Measurements from ENCODE around the gene LIPT2. TPM values are rescaled to one million over a fixed set of nuclear protein-coding genes. Genes with fewer than 3 reads are reported as not detected.
"Not testable (repeated sequence)": the region's sequence is repeated elsewhere in the genome, so short reads cannot be mapped to it uniquely, and the experiment has no call there.

The LIPT2 gene
- total RNA-seq: 5.3 and 5.7 TPM in 2 replicates

DNA sequence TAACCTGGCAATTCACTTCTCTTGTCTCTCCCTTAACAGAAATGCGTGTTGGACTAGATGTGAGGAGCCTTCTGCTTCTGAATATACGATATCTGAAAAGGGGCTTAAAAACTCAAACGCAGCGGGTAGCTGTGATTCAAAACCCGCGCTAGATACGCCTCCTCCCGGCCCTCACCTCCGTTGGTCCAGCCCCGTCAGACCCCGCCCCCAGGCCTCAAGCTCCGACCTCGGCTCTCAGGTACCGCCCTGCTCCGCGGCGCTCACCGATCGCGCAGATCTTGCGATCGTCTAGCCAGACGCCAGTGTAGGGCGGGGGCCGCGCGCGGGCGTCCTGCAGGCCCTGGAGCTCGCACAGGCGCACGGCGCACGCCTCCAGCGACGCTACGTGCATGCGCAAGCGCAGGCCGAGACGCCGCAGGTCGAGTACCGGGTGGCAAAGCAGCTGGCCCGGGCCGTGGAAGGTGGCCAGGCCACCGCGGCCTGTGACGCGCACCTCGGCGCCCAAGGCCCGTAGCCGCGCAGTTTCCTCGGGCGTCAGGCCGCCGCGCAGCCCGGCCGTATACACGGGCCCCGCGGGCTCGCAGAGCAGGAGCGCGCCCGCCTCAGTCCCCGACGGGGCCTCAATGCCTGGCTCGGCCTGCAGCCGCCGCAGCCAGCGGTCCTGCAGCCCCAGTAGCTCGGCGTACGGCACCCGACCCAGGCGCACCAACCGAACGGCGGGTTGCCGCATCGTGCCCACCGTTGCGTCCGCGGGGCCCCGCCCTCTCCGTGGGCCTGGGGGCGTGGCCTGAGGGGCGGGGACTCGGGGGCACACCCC is at the start of gene LIPT2:
TSS of gene LIPT2 (minus strand) at position 751 of the 817 bp plus-strand sequence. CDS start at position 730, 21 bp downstream.
- Mint-ChIP-seq H3K4me3 (ENCODE audit: low read depth) (peak within 1 kb of the TSS; percentile 85), H3K36me3 (ENCODE audit: low read depth) (no peaks in the 10 kb centered on the region), H3K27me3 (ENCODE audit: low read depth) (peaks cover 14% of the 10 kb centered on the region), H3K27ac (peak within 1 kb of the TSS; percentile 78), H3K4me1 (ENCODE audit: low read depth) (peaks cover 16% of the 10 kb centered on the region), H3K9me3 (no peaks in the 10 kb centered on the region)
- intact Hi-C loops (cut with micrococcal nuclease): loop anchor here (1.0 to 5.0 kb wide), 4 partner anchors 95 to 321 kb away; partner anchors contain the start of genes C2CD3, PGM2L1, POLD3 and PPME1
- peak; percentile 95 for DNase-seq (ENCODE audit: low spot score)

DNA sequence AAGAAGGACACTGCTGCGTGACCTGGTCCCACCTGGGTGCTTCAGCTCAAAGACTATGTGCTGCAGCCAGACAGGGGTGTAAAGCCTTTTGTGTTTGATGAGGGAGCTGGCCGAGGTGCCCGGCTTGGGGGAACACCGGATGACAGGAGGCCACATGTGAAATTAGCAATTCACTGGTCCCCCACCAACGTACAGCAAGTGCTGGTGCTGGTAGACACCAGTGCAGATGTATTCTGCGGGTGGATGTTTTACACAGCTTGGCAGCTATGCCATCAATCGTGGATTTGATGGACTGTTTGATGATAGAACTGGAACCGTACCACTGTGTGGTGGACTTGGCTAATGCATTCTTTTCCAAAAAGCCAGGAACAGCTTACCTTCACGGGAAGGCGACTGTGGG is 47.9 kb upstream of the LIPT2 start:
- intact Hi-C loops (cut with micrococcal nuclease): no loop called here
- Mint-ChIP-seq H3K36me3 (ENCODE audit: low read depth) (no peaks in the 10 kb centered on the region), H3K27ac (no peak overlapping the region), H3K27me3 (ENCODE audit: low read depth) (peaks cover 5% of the 10 kb centered on the region), H3K9me3 (peaks cover 36% of the 10 kb centered on the region), H3K4me3 (ENCODE audit: low read depth) (no peak overlapping the region), H3K4me1 (ENCODE audit: low read depth) (no peaks in the 10 kb centered on the region)
- no peak for DNase-seq (ENCODE audit: low spot score)

DNA sequence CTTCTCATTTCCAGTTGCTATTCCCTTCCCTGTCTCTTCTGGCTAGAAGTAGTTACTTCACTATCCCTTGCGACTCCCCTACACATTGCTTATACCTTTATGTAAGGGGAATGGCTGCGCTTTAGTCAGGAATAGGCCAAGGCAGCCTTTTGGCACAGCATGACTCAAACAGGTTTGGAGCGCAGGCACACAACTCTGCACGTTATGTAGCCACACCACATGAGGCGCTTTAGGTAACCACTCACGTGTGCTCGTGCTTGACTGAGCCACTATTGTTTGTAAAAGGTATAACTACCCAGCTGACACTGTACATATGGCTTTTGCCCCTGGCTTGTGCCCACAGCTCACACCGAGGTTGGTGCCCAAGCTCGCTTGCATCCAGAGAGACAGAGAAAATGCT is 46.7 kb upstream of the LIPT2 start:
- no peaks in the 10 kb centered on the region for H3K36me3 Mint-ChIP-seq (ENCODE audit: low read depth)
- DNase-seq (ENCODE audit: low spot score): no peak
- intact Hi-C loops (cut with micrococcal nuclease): no loop called here
- H3K4me1 Mint-ChIP-seq (ENCODE audit: low read depth): no peaks in the 10 kb centered on the region
- peaks cover 36% of the 10 kb centered on the region for H3K9me3 Mint-ChIP-seq
- no peak overlapping the region for H3K27ac Mint-ChIP-seq
- peaks cover 5% of the 10 kb centered on the region for H3K27me3 Mint-ChIP-seq (ENCODE audit: low read depth)
- H3K4me3 Mint-ChIP-seq (ENCODE audit: low read depth): no peak overlapping the region

DNA sequence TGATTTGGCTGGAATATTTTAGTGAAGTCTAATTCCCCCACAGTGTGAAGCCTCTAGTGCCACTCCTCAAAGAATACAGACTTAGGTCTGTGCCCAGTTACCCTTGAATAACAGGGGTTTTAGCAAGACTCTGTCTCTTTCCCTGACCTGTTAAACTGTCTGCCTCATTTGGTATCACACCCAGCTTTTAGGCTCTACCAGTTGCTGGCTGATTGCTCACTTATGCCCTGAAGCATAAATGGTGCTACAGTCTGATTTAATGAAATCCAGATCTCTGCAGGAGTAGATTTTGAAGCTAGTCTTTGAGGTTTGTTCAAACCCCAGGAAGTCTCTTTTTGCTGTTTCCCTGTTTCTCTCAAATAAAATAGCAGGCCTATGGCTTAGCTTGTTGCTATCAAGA is 45.2 kb upstream of the LIPT2 start:
- intact Hi-C loops (cut with micrococcal nuclease): no loop called here
- no peak overlapping the region for H3K4me3 Mint-ChIP-seq (ENCODE audit: low read depth)
- peaks cover 24% of the 10 kb centered on the region for H3K9me3 Mint-ChIP-seq

DNA sequence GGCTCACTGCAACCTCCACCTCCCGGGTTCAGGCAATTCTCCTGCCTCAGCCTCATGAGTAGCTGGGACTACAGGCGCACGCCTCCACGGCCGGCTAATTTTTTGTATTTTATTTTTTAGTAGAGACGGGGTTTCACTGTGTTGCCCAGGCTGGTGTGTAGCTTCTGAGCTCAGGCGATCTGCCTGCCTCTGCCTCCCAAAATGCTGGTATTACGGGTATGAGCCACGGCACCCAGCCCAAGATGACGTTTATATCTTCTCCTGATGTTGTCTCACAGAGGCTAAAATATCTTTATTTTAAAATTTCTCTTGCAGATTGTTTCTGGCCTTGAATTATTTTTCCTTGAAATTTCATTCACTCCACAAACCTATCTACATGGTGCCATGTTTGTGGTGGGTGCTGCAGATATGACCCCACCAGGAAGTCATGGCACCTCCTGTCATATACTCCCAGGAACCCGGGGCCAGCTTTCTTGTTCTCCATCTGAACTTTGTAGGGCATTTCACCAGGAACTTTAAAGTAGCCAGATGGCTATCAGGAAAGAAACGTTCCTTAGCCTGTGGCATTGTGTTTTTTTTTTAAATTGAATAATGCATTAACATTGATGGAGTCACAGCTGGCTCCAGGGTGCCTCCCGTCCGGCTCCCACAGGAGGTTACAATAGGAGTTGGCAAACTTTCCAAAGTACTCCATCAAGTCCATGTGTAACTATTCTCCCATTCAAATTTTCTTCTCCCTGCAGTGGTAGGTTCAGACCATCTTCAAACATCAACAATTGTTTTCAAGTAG is 42.0 kb upstream of the LIPT2 start:
- intact Hi-C loops (cut with micrococcal nuclease): no loop called here
- H3K4me3 Mint-ChIP-seq (ENCODE audit: low read depth): no peak overlapping the region
- peaks cover 12% of the 10 kb centered on the region for H3K27me3 Mint-ChIP-seq (ENCODE audit: low read depth)
- H3K27ac Mint-ChIP-seq: no peak overlapping the region
- H3K9me3 Mint-ChIP-seq: peaks cover 12% of the 10 kb centered on the region
- DNase-seq (ENCODE audit: low spot score): no peak
- H3K36me3 Mint-ChIP-seq (ENCODE audit: low read depth): no peaks in the 10 kb centered on the region
- no peaks in the 10 kb centered on the region for H3K4me1 Mint-ChIP-seq (ENCODE audit: low read depth)

More for the DNA sequence above, 45.2 kb upstream of the LIPT2 start:
- no peak for DNase-seq (ENCODE audit: low spot score)
- H3K36me3 Mint-ChIP-seq (ENCODE audit: low read depth): no peaks in the 10 kb centered on the region
- no peaks in the 10 kb centered on the region for H3K4me1 Mint-ChIP-seq (ENCODE audit: low read depth)
- H3K27me3 Mint-ChIP-seq (ENCODE audit: low read depth): peaks cover 5% of the 10 kb centered on the region
- no peak overlapping the region for H3K27ac Mint-ChIP-seq

DNA sequence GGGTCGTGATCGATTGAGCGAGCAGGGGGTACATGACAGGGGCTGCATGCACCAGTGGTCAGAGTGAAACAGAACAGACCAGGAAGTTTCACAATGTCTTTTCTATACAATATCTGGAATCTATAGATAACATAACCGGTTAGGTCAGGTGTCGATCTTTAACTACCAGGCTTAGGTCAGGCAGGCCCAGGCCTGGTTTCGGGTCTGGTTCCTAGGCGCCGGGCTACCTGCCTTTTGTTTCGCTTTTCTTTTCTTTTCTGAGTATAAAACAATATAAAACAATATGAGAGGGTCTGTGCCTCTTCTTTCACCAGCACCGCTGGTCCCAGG is 41.4 kb upstream of the LIPT2 start:
- not testable (repeated sequence) for H3K27ac Mint-ChIP-seq
- peaks cover 12% of the 10 kb centered on the region for H3K27me3 Mint-ChIP-seq (ENCODE audit: low read depth)

DNA sequence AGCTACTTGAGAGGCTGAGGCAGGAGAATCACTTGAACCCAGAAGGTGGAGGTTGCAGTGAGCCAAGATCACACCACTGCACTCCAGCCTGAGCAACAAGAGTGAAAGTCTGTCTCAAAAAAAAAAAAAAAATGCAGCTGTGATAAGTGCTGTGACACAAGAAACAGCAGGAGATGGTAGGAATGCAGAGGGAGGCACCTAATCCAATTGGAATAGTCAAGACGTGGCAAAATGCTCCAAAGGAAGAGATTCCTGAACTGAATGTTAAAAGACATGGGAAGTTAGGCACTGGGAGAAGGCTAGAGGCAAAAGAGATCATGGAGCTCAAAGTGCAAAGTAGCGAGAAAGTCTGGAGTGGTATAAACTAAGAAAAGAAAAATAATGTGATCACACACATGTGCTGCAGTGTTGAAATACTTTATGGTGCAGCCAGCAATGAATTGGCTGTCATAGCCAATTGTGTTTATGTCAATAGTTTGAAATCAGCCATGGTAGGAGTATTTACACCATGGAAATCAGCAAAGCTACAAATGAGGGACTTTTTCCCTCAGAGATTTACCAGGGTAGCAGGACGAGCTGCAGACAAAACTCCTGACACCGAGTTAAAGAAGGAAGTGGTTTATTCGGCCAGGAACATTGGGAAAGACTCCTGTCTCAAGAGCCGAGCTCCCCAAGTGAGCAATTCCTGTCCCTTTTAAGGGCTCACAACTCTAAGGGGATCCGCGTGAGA is 40.9 kb upstream of the LIPT2 start:
- H3K27ac Mint-ChIP-seq: no peak overlapping the region
- no peak for DNase-seq (ENCODE audit: low spot score)
- no peak overlapping the region for H3K4me3 Mint-ChIP-seq (ENCODE audit: low read depth)

More for the DNA sequence above, 41.4 kb upstream of the LIPT2 start:
- H3K4me1 Mint-ChIP-seq (ENCODE audit: low read depth); H3K36me3 Mint-ChIP-seq (ENCODE audit: low read depth); DNase-seq (ENCODE audit: low spot score); H3K4me3 Mint-ChIP-seq (ENCODE audit: low read depth); intact Hi-C loops (cut with micrococcal nuclease): not testable (repeated sequence)
- H3K9me3 Mint-ChIP-seq: peaks cover 12% of the 10 kb centered on the region

DNA sequence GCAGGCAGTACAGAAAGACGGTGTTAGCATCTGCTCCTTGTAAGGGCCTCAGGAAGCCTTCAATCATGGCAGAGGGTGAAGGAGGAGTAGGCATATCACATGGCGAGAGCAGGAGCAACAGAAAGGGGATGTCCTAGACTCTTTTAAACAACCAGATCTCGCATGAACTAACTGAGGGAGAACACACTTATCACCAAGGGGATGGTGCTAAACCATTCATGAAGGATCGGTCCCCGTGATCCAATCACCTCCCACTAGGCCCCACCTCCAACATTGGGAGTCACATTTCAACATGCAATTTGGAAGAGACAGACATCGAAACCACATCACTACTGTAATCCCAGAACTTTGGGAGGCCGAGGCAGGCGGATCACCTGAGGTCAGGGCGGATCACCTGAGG is 39.9 kb upstream of the LIPT2 start:
- no peak for DNase-seq (ENCODE audit: low spot score)
- intact Hi-C loops (cut with micrococcal nuclease): no loop called here
- no peak overlapping the region for H3K27ac Mint-ChIP-seq
- H3K4me1 Mint-ChIP-seq (ENCODE audit: low read depth): no peaks in the 10 kb centered on the region
- H3K9me3 Mint-ChIP-seq: peaks cover 8% of the 10 kb centered on the region
- no peak overlapping the region for H3K4me3 Mint-ChIP-seq (ENCODE audit: low read depth)
- no peaks in the 10 kb centered on the region for H3K36me3 Mint-ChIP-seq (ENCODE audit: low read depth)
- H3K27me3 Mint-ChIP-seq (ENCODE audit: low read depth): peaks cover 9% of the 10 kb centered on the region

More for the DNA sequence above, 40.9 kb upstream of the LIPT2 start:
- Mint-ChIP-seq H3K9me3 (peaks cover 12% of the 10 kb centered on the region), H3K4me1 (ENCODE audit: low read depth) (no peaks in the 10 kb centered on the region), H3K27me3 (ENCODE audit: low read depth) (peaks cover 12% of the 10 kb centered on the region), H3K36me3 (ENCODE audit: low read depth) (no peaks in the 10 kb centered on the region)
- intact Hi-C loops (cut with micrococcal nuclease): no loop called here

DNA sequence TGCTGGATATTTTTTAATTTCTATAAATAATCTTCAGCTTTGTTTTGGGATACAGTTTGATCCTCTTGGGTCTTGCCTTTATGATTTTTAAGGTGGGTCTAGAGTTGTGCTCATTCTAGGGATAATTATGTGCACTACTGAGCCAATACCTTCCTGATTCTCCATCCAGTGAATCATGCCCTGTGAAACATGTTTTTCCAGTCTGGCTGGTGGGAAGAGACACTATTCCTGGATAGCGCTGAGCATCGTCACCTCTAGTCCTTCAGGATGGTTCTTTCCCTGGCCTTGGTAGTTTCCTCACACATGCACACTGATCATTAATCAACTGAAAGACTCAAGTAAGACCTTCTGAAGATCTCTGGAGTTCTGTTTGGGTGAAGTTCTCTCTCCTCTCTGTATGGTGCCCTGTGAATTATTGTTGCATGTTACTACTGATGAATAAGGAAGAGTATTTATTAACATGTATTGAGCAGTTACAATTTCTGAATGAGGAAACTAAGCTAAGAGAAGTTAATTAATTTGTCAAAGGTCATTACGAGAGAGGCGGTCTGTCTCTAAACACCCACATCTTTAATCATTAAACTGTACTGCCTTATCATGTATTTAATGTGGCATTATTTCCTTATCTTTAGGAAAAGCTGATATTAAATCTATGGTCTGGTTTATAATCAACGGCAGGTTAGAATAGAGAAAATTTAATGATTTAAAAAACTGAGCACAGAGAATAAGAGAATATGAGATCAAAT is 39.1 kb upstream of the LIPT2 start:
- peaks cover 2% of the 10 kb centered on the region for H3K9me3 Mint-ChIP-seq
- H3K27me3 Mint-ChIP-seq (ENCODE audit: low read depth): peaks cover 9% of the 10 kb centered on the region
- H3K4me1 Mint-ChIP-seq (ENCODE audit: low read depth): no peaks in the 10 kb centered on the region
- H3K27ac Mint-ChIP-seq: no peak overlapping the region
- no peaks in the 10 kb centered on the region for H3K36me3 Mint-ChIP-seq (ENCODE audit: low read depth)
- no peak overlapping the region for H3K4me3 Mint-ChIP-seq (ENCODE audit: low read depth)
- intact Hi-C loops (cut with micrococcal nuclease): no loop called here
- no peak for DNase-seq (ENCODE audit: low spot score)

DNA sequence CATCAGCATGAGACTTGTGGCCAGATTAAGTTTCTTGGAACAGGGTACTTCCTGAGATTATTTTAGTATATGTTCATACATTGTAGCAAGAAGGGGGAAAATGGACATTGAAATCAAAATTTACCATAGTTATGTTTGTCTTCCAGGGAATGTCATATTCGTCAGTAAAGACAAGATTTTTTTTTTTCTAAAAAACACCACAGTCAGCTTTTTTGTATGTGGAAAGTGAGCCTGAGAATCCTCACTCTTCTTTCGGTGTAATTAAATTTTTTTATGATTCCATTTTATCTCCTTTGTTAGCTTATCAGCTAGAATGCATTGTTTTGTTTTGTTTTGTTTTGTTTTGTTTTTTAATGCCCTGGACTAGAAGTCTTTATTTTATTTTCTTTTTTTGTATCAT is 31.5 kb upstream of the LIPT2 start:
- intact Hi-C loops (cut with micrococcal nuclease): no loop called here
- DNase-seq (ENCODE audit: low spot score): no peak
- H3K27ac Mint-ChIP-seq: no peak overlapping the region
- H3K9me3 Mint-ChIP-seq: no peaks in the 10 kb centered on the region
- H3K27me3 Mint-ChIP-seq (ENCODE audit: low read depth): peaks cover 18% of the 10 kb centered on the region
- no peak overlapping the region for H3K4me3 Mint-ChIP-seq (ENCODE audit: low read depth)
- no peaks in the 10 kb centered on the region for H3K36me3 Mint-ChIP-seq (ENCODE audit: low read depth)
- no peaks in the 10 kb centered on the region for H3K4me1 Mint-ChIP-seq (ENCODE audit: low read depth)

DNA sequence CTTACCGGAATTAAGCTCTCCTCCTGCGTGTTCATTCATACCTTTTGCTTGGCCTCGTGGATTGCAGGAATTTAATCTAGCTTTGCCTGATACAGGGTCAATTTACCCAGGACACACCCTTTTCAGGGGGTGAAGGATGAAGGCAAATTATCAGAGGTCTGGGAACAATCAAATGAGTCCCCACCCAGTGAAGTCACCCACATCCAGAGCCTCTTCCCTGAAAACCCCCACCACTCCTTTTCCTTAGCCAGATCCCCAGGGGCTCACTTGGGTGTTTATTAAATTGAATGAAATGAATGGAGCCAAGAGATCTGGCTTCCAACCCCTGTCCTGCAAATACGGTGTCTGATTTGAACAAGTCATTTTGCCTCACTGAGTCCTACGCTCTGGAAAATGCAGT is 31.0 kb upstream of the LIPT2 start:
- Mint-ChIP-seq H3K4me3 (ENCODE audit: low read depth) (no peak overlapping the region), H3K27ac (no peak overlapping the region), H3K9me3 (no peaks in the 10 kb centered on the region), H3K36me3 (ENCODE audit: low read depth) (no peaks in the 10 kb centered on the region), H3K27me3 (ENCODE audit: low read depth) (peaks cover 18% of the 10 kb centered on the region), H3K4me1 (ENCODE audit: low read depth) (no peaks in the 10 kb centered on the region)
- intact Hi-C loops (cut with micrococcal nuclease): no loop called here
- DNase-seq (ENCODE audit: low spot score): no peak

DNA sequence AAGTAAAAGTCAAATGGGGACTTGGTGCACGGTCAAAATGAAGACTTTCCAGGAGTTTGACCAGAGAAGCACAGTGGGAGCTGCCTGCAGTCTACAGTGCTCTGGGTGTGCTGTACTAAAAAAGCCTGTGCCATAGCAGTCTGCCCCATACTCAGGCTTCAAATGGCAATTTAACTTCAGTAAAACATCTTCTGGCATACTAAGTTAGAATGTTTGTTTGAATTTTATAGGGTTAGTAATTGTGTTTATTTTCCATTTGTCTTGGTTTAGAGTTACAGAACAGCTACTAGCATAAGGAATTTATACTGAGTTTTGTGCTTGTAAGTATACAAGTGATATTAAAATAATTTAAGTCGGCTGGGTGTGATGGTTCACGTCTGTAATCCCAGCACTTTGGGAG is 29.3 kb upstream of the LIPT2 start:
- H3K4me3 Mint-ChIP-seq (ENCODE audit: low read depth): no peak overlapping the region
- H3K4me1 Mint-ChIP-seq (ENCODE audit: low read depth): no peaks in the 10 kb centered on the region
- no peaks in the 10 kb centered on the region for H3K36me3 Mint-ChIP-seq (ENCODE audit: low read depth)
- intact Hi-C loops (cut with micrococcal nuclease): no loop called here
- no peak for DNase-seq (ENCODE audit: low spot score)
- H3K27ac Mint-ChIP-seq: no peak overlapping the region
- peaks cover 16% of the 10 kb centered on the region for H3K27me3 Mint-ChIP-seq (ENCODE audit: low read depth)
- no peaks in the 10 kb centered on the region for H3K9me3 Mint-ChIP-seq
